RWPE1 (cell line): ENCODE data around the gene ARL4A.
"Not testable (repeated sequence)": the region's sequence is repeated elsewhere in the genome, so short reads cannot be mapped to it uniquely, and the experiment has no call there.

Source experiments
- CTCF ChIA-PET: fragments of 350-600 bp; sonication (Branson Sonifier 250); formaldehyde crosslinking; extraction: SDS; loops from one replicate; lab custom pipeline; 2021; lab: Yijun Ruan, JAX
- POLR2A ChIA-PET: fragments of 400-600 bp; formaldehyde crosslinking; extraction: SDS; loops from one replicate; lab custom pipeline; 2020; ENCODE audit warnings: antibody characterized with exemption; ENCODE audit not compliant: low non-redundant PET; lab: Yijun Ruan, JAX
- DNase-seq: peaks from one replicate; pipeline ENCODE4 v3.0.0; 2012; ENCODE audit warnings: low spot score
- H3K27ac ChIP-seq: fragments of 450-650 bp; 2 replicates; pipeline ENCODE4 v1.5.1; 2017
- TF ChIP-seq, protein P1 (sequence below): fragments of 450-650 bp; conservative IDR thresholded peaks from 2 replicates; pipeline ENCODE4 v1.5.1; 2017; ENCODE audit warnings: low read depth, mild to moderate bottlenecking

ARL4A gene

DNA sequence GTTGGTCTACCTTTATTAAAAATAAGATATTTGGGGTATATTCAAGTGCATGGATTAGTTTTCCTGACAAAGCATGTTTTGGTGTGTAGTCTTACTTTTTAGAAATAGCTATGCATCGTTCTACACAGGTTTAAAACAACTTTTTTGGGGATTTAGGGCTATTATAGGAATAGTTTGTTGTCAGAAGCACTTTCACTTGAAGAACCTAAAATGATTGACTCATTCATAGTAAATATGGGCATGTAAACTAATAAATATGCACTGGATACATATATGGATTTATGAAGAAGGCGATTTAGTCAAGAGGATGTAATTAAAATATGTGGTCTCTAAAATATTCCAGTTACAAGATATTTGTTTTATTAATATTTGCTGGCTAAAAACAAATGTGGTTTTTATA, 2.0 kb downstream of the ARL4A start:
- DNase-seq = no peak
- ChIA-PET POLR2A (no interaction called here), CTCF (interaction anchor here (1.0 to 1.3 kb wide), 2 partner anchors 26 to 429 kb away, joined by 3 to 5 read pairs; no protein-coding TSS in a partner anchor)
- TF ChIP-seq, protein P1, sequence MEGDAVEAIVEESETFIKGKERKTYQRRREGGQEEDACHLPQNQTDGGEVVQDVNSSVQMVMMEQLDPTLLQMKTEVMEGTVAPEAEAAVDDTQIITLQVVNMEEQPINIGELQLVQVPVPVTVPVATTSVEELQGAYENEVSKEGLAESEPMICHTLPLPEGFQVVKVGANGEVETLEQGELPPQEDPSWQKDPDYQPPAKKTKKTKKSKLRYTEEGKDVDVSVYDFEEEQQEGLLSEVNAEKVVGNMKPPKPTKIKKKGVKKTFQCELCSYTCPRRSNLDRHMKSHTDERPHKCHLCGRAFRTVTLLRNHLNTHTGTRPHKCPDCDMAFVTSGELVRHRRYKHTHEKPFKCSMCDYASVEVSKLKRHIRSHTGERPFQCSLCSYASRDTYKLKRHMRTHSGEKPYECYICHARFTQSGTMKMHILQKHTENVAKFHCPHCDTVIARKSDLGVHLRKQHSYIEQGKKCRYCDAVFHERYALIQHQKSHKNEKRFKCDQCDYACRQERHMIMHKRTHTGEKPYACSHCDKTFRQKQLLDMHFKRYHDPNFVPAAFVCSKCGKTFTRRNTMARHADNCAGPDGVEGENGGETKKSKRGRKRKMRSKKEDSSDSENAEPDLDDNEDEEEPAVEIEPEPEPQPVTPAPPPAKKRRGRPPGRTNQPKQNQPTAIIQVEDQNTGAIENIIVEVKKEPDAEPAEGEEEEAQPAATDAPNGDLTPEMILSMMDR = no peak
- H3K27ac ChIP-seq = no peak overlapping the region

DNA sequence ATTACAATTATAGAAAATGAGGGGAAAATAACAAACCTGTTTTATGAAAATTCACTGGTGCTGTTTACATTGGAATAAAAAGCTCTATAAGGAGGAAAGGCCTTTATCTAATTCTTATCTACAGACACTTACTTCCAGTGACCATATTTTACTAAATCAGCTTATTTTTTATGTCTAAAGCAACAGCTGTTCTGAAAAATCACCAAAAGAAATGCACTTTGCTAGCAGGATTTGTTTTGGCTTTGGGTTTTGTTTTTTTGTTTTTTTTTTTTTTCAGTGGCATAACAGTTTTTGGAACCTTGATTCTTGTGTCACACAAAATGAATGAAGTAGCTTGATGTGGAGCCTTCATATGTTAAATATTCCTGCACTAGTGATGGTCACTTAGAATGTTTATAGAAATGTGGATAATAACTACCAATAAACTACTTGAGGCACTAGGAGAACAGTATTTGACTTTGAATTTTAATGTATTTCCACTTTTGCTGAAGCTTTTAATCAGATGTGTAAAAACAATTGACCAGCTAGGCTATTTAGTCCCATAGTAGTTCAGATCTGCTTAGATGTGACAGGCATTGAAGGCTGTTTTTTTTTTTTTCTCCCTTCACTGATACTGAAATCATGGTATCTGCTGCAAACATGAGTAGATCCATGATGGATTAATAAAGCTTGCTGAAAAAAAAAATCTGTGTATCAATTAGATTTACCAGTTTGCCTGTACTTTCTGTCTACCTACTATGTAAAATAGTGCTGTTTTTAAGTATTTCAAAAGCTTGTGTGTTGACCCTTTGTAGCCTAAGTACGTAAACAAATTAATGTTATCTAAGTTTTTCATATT, 2.8 kb downstream of the ARL4A start:
- ChIA-PET CTCF (interaction anchor here (0.5 to 1.0 kb wide), 4 partner anchors 41 to 442 kb away, joined by 3 to 5 read pairs (median 4); no protein-coding TSS in a partner anchor), POLR2A (no interaction called here)
- no peak for DNase-seq
- TF ChIP-seq, protein P1 = no peak
- no peak overlapping the region for H3K27ac ChIP-seq

DNA sequence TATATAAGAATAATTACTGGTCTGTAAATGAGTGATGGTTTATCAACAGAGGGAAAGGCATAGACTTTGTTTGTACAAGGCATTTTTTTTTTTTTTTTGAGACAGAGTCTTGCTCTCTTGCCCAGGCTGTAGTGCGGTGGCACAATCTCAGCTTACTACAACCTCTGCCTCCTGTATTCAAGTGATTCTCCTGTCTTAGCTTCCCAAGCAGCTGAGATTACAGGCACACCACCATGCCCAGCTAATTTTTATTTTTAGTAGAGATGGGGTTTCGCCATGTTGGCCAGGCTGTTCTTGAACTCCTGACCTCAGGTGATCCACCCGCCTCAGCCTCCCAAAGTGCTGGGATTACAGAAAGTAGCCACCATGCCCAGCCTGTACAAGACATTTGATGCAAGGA, 4.0 kb downstream of the ARL4A start:
- POLR2A ChIA-PET, H3K27ac ChIP-seq, CTCF ChIA-PET, DNase-seq: not testable (repeated sequence)

DNA sequence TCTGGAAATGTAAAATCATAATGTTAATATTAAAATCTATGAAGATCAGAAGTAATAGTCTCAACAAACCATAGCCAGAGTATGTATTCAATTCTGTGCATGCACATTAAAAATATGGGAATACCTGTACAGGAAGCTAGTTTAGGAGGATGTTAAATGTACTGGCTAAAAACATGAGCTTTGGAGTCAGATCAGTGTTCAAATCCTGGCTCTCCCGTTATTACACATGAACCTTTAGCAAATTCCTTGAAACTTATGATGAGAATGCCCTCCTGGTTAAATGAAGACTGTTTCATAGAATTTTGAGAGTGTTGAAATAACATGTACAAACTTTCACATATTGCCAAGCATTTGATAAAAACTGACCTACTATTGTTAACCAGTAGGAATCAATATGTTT, 4.6 kb downstream of the ARL4A start:
- TF ChIP-seq, protein P1 = no peak
- H3K27ac ChIP-seq = no peak overlapping the region
- ChIA-PET CTCF (no interaction called here), POLR2A (no interaction called here)
- no peak for DNase-seq

DNA sequence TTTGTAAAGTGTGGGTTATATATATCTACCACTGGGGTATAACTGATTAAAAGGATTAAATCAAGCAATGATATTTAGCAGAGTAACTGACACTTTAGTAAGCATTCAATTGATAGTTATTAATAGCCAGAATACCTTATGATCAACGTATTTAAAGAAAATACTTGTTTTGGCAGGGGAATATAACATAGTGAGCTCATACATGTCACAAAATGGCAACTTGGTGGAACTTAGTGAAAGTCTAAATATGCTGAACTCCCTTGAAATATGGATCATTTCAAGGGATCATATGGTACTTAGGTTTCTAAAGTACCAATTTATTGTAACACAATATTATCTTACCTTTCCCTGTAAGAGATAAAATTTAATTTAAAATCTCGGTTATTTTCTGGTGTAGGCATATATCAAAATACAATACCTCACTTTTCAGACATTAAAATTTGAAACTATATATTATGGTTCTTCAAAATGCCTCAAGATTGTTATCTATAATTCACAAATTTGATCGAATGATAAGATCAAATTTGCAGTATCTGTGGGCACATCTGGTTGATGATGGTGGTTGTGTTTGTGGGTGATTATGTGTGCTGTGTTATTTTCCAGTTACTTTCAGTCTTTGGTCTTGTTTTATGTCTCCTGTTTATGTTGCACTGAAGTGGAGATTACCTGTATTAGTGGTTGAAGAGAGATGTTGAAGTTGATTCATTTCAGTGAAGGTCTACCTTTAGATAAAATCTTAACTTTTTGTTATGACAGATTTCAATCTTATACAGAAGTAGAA, 5.2 kb downstream of the ARL4A start:
- CTCF ChIA-PET = no interaction called here
- POLR2A ChIA-PET = no interaction called here
- no peak overlapping the region for H3K27ac ChIP-seq
- DNase-seq = no peak
- TF ChIP-seq, protein P1 = no peak

DNA sequence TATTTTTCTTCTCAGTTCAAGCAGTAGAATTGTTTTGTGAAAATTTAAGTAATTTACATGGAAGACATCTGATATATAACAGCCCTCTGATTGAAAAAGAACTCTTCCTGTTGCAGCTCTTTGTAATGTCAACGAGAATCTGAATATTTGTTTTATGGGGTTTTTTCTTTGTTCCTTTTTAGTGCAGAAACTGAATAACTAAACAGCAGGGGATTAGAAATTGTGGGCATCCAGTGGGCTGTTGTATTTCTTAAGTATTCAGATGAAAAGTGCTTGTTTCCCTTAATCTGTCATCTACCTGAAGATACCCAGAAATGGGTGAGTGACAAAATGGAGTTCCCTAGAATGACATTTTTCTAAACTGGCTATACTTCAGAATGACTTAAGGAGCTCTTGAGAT, 7.4 kb downstream of the ARL4A start:
- POLR2A ChIA-PET = no interaction called here
- TF ChIP-seq, protein P1 = no peak
- DNase-seq = no peak
- no peak overlapping the region for H3K27ac ChIP-seq
- CTCF ChIA-PET = interaction anchor here (0.5 to 0.7 kb wide), 2 partner anchors 288 to 544 kb away, joined by 3 to 8 read pairs; no protein-coding TSS in a partner anchor
